Duodenal mucosa (tissue), 2 donors: ENCODE data around the gene DDX31.

Experiments used
- H3K27ac ChIP-seq: one replicate; pipeline ENCODE4 v1.7.0; 2013; ENCODE audit warnings: low read depth, low read length
- H3K27me3 ChIP-seq, 2 donors: one replicate each; pipeline ENCODE4 v1.7.0; 2013; ENCODE audit warnings: low read length in 2 of 2, control low read depth in 1 of 2; ENCODE audit not compliant: insufficient read depth in 2 of 2, control insufficient read depth in 1 of 2
- H3K36me3 ChIP-seq, 2 donors: one replicate each; pipeline ENCODE4 v1.7.0; 2013; ENCODE audit warnings: low read length in 2 of 2, control low read depth in 1 of 2; ENCODE audit not compliant: insufficient read depth in 2 of 2, control insufficient read depth in 1 of 2
- H3K4me1 ChIP-seq, 2 donors: one replicate each; pipeline ENCODE4 v1.7.0; 2013; ENCODE audit warnings: low read length in 2 of 2, control low read depth in 1 of 2; ENCODE audit not compliant: insufficient read depth in 2 of 2, control insufficient read depth in 1 of 2
- H3K4me3 ChIP-seq, 2 donors: one replicate each; pipeline ENCODE4 v1.7.0; 2013; ENCODE audit warnings: low read length in 2 of 2, low read depth in 1 of 2
- H3K9ac ChIP-seq, 2 donors: one replicate each; pipeline ENCODE4 v1.7.0; 2013; ENCODE audit warnings: low read length in 2 of 2, low read depth in 1 of 2
- H3K9me3 ChIP-seq, 2 donors: one replicate each; pipeline ENCODE4 v1.7.0; 2013; ENCODE audit warnings: low read length in 2 of 2, control low read depth in 1 of 2; ENCODE audit not compliant: control insufficient read depth in 1 of 2

DDX31 gene

GRCh38 chr9:132630811-132631210 lies 39.0 kb downstream of the DDX31 start:
- Histone ChIP-seq H3K9me3 (no peaks in the 10 kb centered on the region), H3K4me1 (no peaks in the 10 kb centered on the region), H3K36me3 (peaks cover 17 to 40% of the 10 kb centered on the region in 2 donors), H3K27me3 (no peaks in the 10 kb centered on the region), H3K4me3 (no peak overlapping the region), H3K9ac (no peak overlapping the region), H3K27ac (no peak overlapping the region)

GRCh38 chr9:132630116-132630515 lies 39.7 kb downstream of the DDX31 start:
- Histone ChIP-seq H3K9ac (no peak overlapping the region), H3K9me3 (no peaks in the 10 kb centered on the region), H3K4me3 (no peak overlapping the region), H3K27ac (no peak overlapping the region), H3K27me3 (no peaks in the 10 kb centered on the region), H3K36me3 (peaks cover 17 to 46% of the 10 kb centered on the region in 2 donors), H3K4me1 (no peaks in the 10 kb centered on the region)

GRCh38 chr9:132628746-132629145 lies 41.0 kb downstream of the DDX31 start:
- Histone ChIP-seq H3K9me3 (no peaks in the 10 kb centered on the region), H3K9ac (no peak overlapping the region), H3K4me1 (no peaks in the 10 kb centered on the region), H3K27me3 (no peaks in the 10 kb centered on the region), H3K36me3 (peaks cover 17 to 47% of the 10 kb centered on the region in 2 donors), H3K27ac (no peak overlapping the region), H3K4me3 (no peak overlapping the region)

- Histone ChIP-seq H3K9me3 (no peaks in the 10 kb centered on the region), H3K4me1 (no peaks in the 10 kb centered on the region), H3K27me3 (no peaks in the 10 kb centered on the region), H3K4me3 (no peak overlapping the region), H3K9ac (no peak overlapping the region), H3K27ac (no peak overlapping the region), H3K36me3 (peaks cover 17 to 51% of the 10 kb centered on the region in 2 donors)
Observed at GRCh38 chr9:132627594-132627993, 42.2 kb downstream of the DDX31 start.

GRCh38 chr9:132627106-132627505 lies 42.7 kb downstream of the DDX31 start:
- Histone ChIP-seq H3K9ac (no peak overlapping the region), H3K27me3 (no peaks in the 10 kb centered on the region), H3K4me3 (no peak overlapping the region), H3K36me3 (peaks cover 22 to 53% of the 10 kb centered on the region in 2 donors), H3K4me1 (no peaks in the 10 kb centered on the region), H3K27ac (no peak overlapping the region), H3K9me3 (no peaks in the 10 kb centered on the region)

GRCh38 chr9:132626285-132626684 lies 43.5 kb downstream of the DDX31 start:
- Histone ChIP-seq H3K4me1 (no peaks in the 10 kb centered on the region), H3K27me3 (no peaks in the 10 kb centered on the region), H3K9ac (no peak overlapping the region), H3K4me3 (no peak overlapping the region), H3K9me3 (no peaks in the 10 kb centered on the region), H3K27ac (no peak overlapping the region), H3K36me3 (peaks cover 22 to 50% of the 10 kb centered on the region in 2 donors)

GRCh38 chr9:132622159-132622558 lies 47.6 kb downstream of the DDX31 start:
- Histone ChIP-seq H3K27ac (no peak overlapping the region), H3K27me3 (no peaks in the 10 kb centered on the region), H3K4me3 (no peak overlapping the region), H3K36me3 (peaks cover 21 to 46% of the 10 kb centered on the region in 2 donors), H3K4me1 (no peaks in the 10 kb centered on the region), H3K9ac (no peak overlapping the region), H3K9me3 (no peaks in the 10 kb centered on the region)

- Histone ChIP-seq H3K27me3 (no peaks in the 10 kb centered on the region), H3K4me3 (no peak overlapping the region), H3K4me1 (no peaks in the 10 kb centered on the region), H3K9me3 (no peaks in the 10 kb centered on the region), H3K36me3 (peaks cover 15 to 56% of the 10 kb centered on the region in 2 donors), H3K27ac (no peak overlapping the region), H3K9ac (no peak overlapping the region)
Observed at GRCh38 chr9:132616725-132617124, 53.1 kb downstream of the DDX31 start.

GRCh38 chr9:132615774-132616173 lies 54.0 kb downstream of the DDX31 start:
- Histone ChIP-seq H3K27ac (no peak overlapping the region), H3K4me3 (no peak overlapping the region), H3K36me3 (peaks cover 18 to 62% of the 10 kb centered on the region in 2 donors), H3K4me1 (no peaks in the 10 kb centered on the region), H3K9me3 (no peaks in the 10 kb centered on the region), H3K27me3 (no peaks in the 10 kb centered on the region), H3K9ac (no peak overlapping the region)

GRCh38 chr9:132614324-132614723 lies 55.5 kb downstream of the DDX31 start:
- H3K9ac ChIP-seq, result no peak overlapping the region
- H3K4me3 ChIP-seq, result no peak overlapping the region
- no peak overlapping the region for H3K27ac ChIP-seq
- H3K36me3 ChIP-seq, result peaks cover 24 to 64% of the 10 kb centered on the region in 2 donors
- H3K9me3 ChIP-seq, result no peaks in the 10 kb centered on the region
- no peaks in the 10 kb centered on the region for H3K27me3 ChIP-seq
- no peaks in the 10 kb centered on the region for H3K4me1 ChIP-seq

GRCh38 chr9:132610661-132611060 lies 59.1 kb downstream of the DDX31 start:
- Histone ChIP-seq H3K9ac (no peak overlapping the region), H3K27me3 (no peaks in the 10 kb centered on the region), H3K27ac (no peak overlapping the region), H3K36me3 (peaks cover 12 to 59% of the 10 kb centered on the region in 2 donors), H3K4me3 (no peak overlapping the region), H3K4me1 (no peaks in the 10 kb centered on the region), H3K9me3 (no peaks in the 10 kb centered on the region)
